GM19240 (cell line): ENCODE data around the gene ATP5F1D.
"Not testable (repeated sequence)": the region's sequence is repeated elsewhere in the genome, so short reads cannot be mapped to it uniquely, and the experiment has no call there.

Experiments used
- DNase-seq: peaks from one replicate; pipeline ENCODE4 v3.0.0; 2011; ENCODE audit warnings: low spot score; ENCODE audit not compliant: insufficient read length

Gene ATP5F1D

GRCh38 chr19:1241417-1242095 is at the start of gene ATP5F1D:
Gene ATP5F1D (plus strand): TSS chr19:1241751. CDS start chr19:1241851, 100 bp downstream.
- peak; percentile 100 for DNase-seq

GRCh38 chr19:1199531-1199930 is 42.0 kb upstream of the ATP5F1D start:
- DNase-seq, result no peak

- not testable (repeated sequence) for DNase-seq
These were observed 40.9 kb upstream of the ATP5F1D start for GRCh38 chr19:1200614-1201013.

- peak; percentile 99 for DNase-seq
These were observed 36.1 kb upstream of the ATP5F1D start, which contains the start of gene STK11 for GRCh38 chr19:1205114-1206099. Gene STK11 (plus strand): TSS chr19:1205778. CDS start chr19:1206914, 1,136 bp downstream.

- no peak for DNase-seq
These were observed 35.2 kb upstream of the ATP5F1D start for GRCh38 chr19:1206150-1206863.

GRCh38 chr19:1206864-1207450 is 34.6 kb upstream of the ATP5F1D start:
- DNase-seq, result no peak

GRCh38 chr19:1208830-1209229 is 32.7 kb upstream of the ATP5F1D start:
- DNase-seq, result not testable (repeated sequence)

- no peak for DNase-seq
These were observed 31.4 kb upstream of the ATP5F1D start for GRCh38 chr19:1210227-1210538.

- DNase-seq, result no peak
These were observed 29.9 kb upstream of the ATP5F1D start for GRCh38 chr19:1211494-1212234.

GRCh38 chr19:1213391-1214286 is 27.9 kb upstream of the ATP5F1D start:
- DNase-seq, result no peak

GRCh38 chr19:1214299-1214861 is 27.2 kb upstream of the ATP5F1D start:
- no peak for DNase-seq

- no peak for DNase-seq
These were observed 26.5 kb upstream of the ATP5F1D start for GRCh38 chr19:1214862-1215731.

- DNase-seq, result no peak
These were observed 24.8 kb upstream of the ATP5F1D start for GRCh38 chr19:1216756-1217155.

- DNase-seq, result no peak
These were observed 24.2 kb upstream of the ATP5F1D start for GRCh38 chr19:1217366-1217765.

- no peak for DNase-seq
These were observed 22.6 kb upstream of the ATP5F1D start for GRCh38 chr19:1218751-1219567.

- DNase-seq, result no peak
These were observed 21.6 kb upstream of the ATP5F1D start for GRCh38 chr19:1219786-1220476.

GRCh38 chr19:1220477-1220930 is 21.0 kb upstream of the ATP5F1D start:
- no peak for DNase-seq
